ENCODE results near the gene PCDHA2. TPM values are rescaled to one million over a fixed set of nuclear protein-coding genes. Genes with fewer than 3 reads are reported as not detected.
"Not testable (repeated sequence)": the region's sequence is repeated elsewhere in the genome, so short reads cannot be mapped to it uniquely, and the experiment has no call there.

Gene PCDHA2
- total RNA-seq, 1 donor from 2014 or later = 1.2 TPM

- Mint-ChIP-seq H3K27me3 (ENCODE audit: low read depth) (no peaks in the 10 kb centered on the region), H3K4me3 (no peak overlapping the region), H3K4me1 (peaks cover 7% of the 10 kb centered on the region), H3K9me3 (peaks cover 5% of the 10 kb centered on the region), H3K27ac (ENCODE audit: unreplicated experiment) (no peak overlapping the region), H3K36me3 (ENCODE audit: low read depth) (peaks cover 44% of the 10 kb centered on the region)
- no peak for DNase-seq (ENCODE audit: low read depth, low spot score)
- TF ChIP-seq CTCF (conservative IDR thresholded peaks at IDR 0.05) = no peak
Observed at GRCh38 chr5:140823475-140823874, 28.8 kb downstream of the PCDHA2 start.

DNA sequence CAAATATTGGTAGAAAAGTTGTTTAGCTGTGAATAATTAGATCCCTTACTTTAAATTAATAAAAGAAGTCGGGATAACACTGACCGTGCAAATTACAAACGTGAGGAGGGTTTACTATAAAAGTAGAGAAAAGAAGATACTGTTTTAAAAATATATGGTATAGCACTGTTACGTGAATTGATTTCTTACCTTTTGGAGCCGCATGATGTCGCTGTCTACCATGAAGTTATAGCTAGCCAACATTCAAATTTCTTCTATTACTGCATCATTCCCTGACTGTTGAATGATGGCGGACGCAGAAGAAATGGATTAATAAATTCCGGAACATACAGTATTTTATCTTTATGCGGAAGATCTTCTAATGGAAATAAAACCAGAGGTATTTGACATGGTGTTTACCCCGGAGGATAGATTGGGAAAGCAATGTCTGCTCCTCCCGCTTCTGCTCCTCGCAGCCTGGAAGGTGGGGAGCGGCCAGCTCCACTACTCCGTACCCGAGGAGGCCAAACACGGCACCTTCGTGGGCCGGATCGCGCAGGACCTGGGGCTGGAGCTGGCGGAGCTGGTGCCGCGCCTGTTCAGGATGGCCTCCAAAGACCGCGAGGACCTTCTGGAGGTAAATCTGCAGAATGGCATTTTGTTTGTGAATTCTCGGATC lies 33.2 kb downstream of the PCDHA2 start, which contains the start of gene PCDHA6:
Gene PCDHA6 (plus strand): TSS at position 257 of the 658 bp plus-strand sequence. CDS start 132 bp downstream, at position 389.
- DNase-seq (ENCODE audit: low read depth, low spot score) = no peak
- H3K9me3 Mint-ChIP-seq = peaks cover 9% of the 10 kb centered on the region
- H3K36me3 Mint-ChIP-seq (ENCODE audit: low read depth) = peaks cover 57% of the 10 kb centered on the region
- H3K27ac Mint-ChIP-seq (ENCODE audit: unreplicated experiment) = peak within 1 kb of the TSS; percentile 92
- peak within 1 kb of the TSS; percentile 87 for H3K4me3 Mint-ChIP-seq
- no peaks in the 10 kb centered on the region for H3K27me3 Mint-ChIP-seq (ENCODE audit: low read depth)
- TF ChIP-seq CTCF (conservative IDR thresholded peaks at IDR 0.05) = peak; percentile 69
- H3K4me1 Mint-ChIP-seq = peaks cover 10% of the 10 kb centered on the region

GRCh38 chr5:140828362-140828737 lies 33.7 kb downstream of the PCDHA2 start:
- TF ChIP-seq CTCF (conservative IDR thresholded peaks at IDR 0.05) = peak; percentile 45
- DNase-seq (ENCODE audit: low read depth, low spot score) = no peak
- Mint-ChIP-seq H3K4me3 (peak overlapping the region; percentile 87), H3K9me3 (peaks cover 12% of the 10 kb centered on the region), H3K27ac (ENCODE audit: unreplicated experiment) (peak overlapping the region; percentile 92), H3K27me3 (ENCODE audit: low read depth) (no peaks in the 10 kb centered on the region), H3K4me1 (peaks cover 10% of the 10 kb centered on the region), H3K36me3 (ENCODE audit: low read depth) (peaks cover 58% of the 10 kb centered on the region)

- Mint-ChIP-seq H3K9me3 (peaks cover 14% of the 10 kb centered on the region), H3K36me3 (ENCODE audit: low read depth) (peaks cover 66% of the 10 kb centered on the region)
- not testable (repeated sequence) for H3K4me3 Mint-ChIP-seq; H3K27ac Mint-ChIP-seq (ENCODE audit: unreplicated experiment); DNase-seq (ENCODE audit: low read depth, low spot score); H3K4me1 Mint-ChIP-seq; H3K27me3 Mint-ChIP-seq (ENCODE audit: low read depth)
Observed at GRCh38 chr5:140829511-140830501, 35.2 kb downstream of the PCDHA2 start.

- no peak for DNase-seq (ENCODE audit: low read depth, low spot score)
- no peaks in the 10 kb centered on the region for H3K27me3 Mint-ChIP-seq (ENCODE audit: low read depth)
- no peak within 1 kb of the TSS for H3K4me3 Mint-ChIP-seq
- peaks cover 10% of the 10 kb centered on the region for H3K9me3 Mint-ChIP-seq
- TF ChIP-seq CTCF (conservative IDR thresholded peaks at IDR 0.05) = no peak
- no peaks in the 10 kb centered on the region for H3K4me1 Mint-ChIP-seq
- H3K36me3 Mint-ChIP-seq (ENCODE audit: low read depth) = peaks cover 59% of the 10 kb centered on the region
- H3K27ac Mint-ChIP-seq (ENCODE audit: unreplicated experiment) = no peak within 1 kb of the TSS
Observed at GRCh38 chr5:140833993-140834392, 39.3 kb downstream of the PCDHA2 start, which contains the start of gene PCDHA7. TSS of gene PCDHA7 (plus strand) at chr5:140834269. CDS start at chr5:140834384, 115 bp downstream.

DNA sequence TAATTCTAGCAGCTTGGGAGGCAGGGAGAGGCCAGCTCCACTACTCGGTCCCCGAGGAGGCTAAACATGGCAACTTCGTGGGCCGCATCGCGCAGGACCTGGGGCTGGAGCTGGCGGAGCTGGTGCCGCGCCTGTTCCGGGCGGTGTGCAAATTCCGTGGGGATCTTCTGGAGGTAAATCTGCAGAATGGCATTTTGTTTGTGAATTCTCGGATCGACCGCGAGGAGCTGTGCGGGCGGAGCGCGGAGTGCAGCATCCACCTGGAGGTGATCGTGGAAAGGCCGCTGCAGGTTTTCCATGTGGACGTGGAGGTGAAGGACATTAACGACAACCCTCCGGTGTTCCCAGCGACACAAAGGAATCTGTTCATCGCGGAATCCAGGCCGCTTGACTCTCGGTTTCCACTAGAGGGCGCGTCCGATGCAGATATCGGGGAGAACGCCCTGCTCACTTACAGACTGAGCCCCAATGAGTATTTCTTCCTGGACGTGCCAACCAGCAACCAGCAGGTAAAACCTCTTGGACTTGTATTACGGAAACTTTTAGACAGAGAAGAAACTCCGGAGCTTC lies 39.9 kb downstream of the PCDHA2 start:
- DNase-seq (ENCODE audit: low read depth, low spot score); H3K9me3 Mint-ChIP-seq; H3K4me1 Mint-ChIP-seq; H3K27me3 Mint-ChIP-seq (ENCODE audit: low read depth); H3K4me3 Mint-ChIP-seq; H3K27ac Mint-ChIP-seq (ENCODE audit: unreplicated experiment): not testable (repeated sequence)
- peaks cover 59% of the 10 kb centered on the region for H3K36me3 Mint-ChIP-seq (ENCODE audit: low read depth)
